NCI-H446 (cell line): Measurements from ENCODE around the gene ZDHHC5.

ENCODE experiments used
- DNase-seq, 2 experiments: peaks; one replicate each; lab custom pipeline; 2025; lab: John Stamatoyannopoulos, UW

The ZDHHC5 gene

GRCh38 chr11:57729479-57729878 lies 61.6 kb downstream of the ZDHHC5 start:
- DNase-seq = no peak

- no peak for DNase-seq
Measured at GRCh38 chr11:57732661-57733060, 64.7 kb downstream of the ZDHHC5 start.

GRCh38 chr11:57735619-57736298 lies 67.8 kb downstream of the ZDHHC5 start:
- no peak for DNase-seq

- peak; percentile 94 to 98 for DNase-seq
Measured at GRCh38 chr11:57741132-57742086, 73.5 kb downstream of the ZDHHC5 start, which contains the start of gene SELENOH. Gene SELENOH (plus strand): TSS chr11:57741491. CDS start chr11:57741596, 105 bp downstream.

GRCh38 chr11:57742087-57742452 lies 74.2 kb downstream of the ZDHHC5 start:
- DNase-seq = no peak

GRCh38 chr11:57744357-57744756 lies 76.4 kb downstream of the ZDHHC5 start:
- no peak for DNase-seq

- no peak for DNase-seq
Measured at GRCh38 chr11:57745206-57745605, 77.3 kb downstream of the ZDHHC5 start.

- DNase-seq = no peak
Measured at GRCh38 chr11:57746920-57747319, 79.0 kb downstream of the ZDHHC5 start.
